HG02763 (cell line): ENCODE results near the gene SAP30.

Experiments
- ATAC-seq: cut with Tn5 transposase; IDR thresholded peaks from one replicate; pipeline ENCODE4 v1.9.1; 2021; ENCODE audit warnings: mild to moderate bottlenecking, moderate library complexity; ENCODE audit not compliant: unreplicated experiment

Gene SAP30

DNA sequence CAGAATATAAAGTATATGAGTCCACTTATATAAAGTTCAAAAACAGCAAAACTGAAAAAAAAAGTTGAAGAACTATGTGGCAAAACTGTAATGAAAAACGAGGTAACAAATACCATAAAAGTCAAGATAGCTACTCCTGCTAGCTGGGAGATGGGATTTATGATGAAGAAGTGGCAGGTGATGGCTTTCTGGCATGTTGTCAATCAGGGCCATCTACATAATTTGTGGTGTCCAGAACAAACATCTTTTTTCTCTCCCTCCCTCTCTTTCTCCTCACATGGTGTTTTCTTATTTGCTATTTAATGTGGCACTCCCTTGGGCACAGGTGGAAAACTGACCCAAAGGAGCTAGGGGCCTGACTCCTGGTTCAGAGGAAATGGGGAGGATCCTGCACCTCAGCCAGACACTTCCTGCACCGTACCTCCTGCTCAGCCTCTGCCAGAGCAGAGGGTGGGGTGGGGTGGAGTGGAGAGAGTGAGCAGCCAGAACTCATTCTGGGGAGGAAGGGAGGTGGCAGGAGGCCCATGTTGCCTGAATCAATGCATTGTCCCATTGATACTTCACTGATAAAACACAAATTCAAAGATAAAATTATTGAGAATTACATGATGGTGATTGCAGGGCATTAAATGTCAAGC is 5.3 kb upstream of the SAP30 start:
- no peak for ATAC-seq

DNA sequence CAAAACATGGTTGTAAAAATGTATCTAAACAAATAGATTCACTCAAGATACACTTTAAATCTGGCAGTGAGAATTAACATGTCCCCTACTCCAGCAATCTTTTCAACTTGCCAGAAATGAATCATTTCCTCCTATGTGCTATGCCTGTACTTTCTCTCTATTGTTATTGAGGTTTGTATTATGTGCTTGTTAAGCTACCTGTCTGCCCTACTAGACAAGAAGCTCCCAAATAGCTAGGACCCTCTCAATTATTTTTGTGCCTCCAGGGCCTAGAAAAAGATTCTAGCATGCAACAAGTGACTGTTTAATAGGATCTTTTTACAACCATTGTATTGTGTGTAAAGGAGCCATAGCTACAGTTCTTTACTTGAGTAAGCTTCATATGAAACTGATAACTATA is 3.5 kb upstream of the SAP30 start:
- ATAC-seq: no peak

DNA sequence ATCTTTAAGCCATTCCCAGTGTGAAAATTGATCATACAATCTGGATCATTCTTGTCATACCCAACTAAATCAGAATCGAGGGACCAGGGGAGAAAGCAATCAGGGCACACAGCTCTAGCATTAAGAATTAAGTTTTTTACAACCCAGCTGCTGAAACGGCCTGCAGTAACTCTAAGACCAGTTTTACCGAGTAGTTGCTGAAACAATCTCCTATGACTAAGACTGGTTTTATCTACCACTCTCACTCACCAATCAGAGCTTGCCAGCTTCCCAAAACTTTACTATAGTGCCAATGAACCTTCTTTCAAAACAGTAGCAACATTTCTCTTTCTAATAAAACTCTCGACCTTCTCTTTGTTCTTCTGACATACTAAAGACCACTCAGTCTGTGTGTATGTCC is 2.8 kb upstream of the SAP30 start:
- ATAC-seq: no peak

- no peak for ATAC-seq
These were observed 651 bp upstream of the SAP30 start for GRCh38 chr4:173370130-173370476.

DNA sequence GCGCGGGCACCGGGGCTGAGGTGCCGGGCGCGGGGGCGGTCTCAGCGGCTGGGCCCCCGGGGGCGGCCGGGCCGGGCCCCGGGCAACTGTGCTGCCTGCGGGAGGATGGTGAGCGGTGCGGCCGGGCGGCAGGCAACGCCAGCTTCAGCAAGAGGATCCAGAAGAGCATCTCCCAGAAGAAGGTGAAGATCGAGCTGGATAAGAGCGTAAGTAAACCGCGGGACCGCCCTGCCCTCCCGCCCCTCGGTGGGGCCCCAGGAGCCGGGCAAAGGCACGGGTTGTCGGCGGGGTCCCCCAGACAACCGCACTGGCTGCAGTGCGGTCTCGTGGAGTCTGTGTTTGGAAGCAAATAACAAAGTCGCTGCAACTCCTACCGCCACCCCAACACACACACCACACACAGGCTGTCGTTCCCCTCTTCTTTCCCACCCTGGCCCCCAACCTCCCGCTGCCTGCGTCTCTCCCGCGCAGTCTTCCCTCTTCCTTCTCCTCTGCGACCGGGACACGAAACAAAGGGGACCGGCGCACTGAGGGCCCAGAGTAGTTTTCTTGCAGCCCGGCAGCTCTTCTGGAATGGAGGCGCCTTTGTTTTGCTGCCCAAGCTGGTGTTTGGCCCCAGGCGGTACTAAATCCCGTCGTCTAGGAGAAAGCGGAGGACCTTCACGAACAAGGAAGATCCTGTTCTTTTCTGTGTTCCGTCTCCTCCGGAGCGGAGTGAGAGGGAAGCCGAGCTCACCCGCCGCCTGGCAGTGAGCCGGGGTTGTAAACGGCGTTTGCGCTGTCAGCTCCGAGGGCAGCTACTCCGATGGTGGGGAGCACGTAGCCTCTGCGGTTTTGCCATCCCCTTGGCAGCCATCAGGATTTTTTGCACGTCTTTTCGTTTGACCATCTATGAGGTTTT is 788 bp downstream of the SAP30 start:
- ATAC-seq: peak; percentile 17

DNA sequence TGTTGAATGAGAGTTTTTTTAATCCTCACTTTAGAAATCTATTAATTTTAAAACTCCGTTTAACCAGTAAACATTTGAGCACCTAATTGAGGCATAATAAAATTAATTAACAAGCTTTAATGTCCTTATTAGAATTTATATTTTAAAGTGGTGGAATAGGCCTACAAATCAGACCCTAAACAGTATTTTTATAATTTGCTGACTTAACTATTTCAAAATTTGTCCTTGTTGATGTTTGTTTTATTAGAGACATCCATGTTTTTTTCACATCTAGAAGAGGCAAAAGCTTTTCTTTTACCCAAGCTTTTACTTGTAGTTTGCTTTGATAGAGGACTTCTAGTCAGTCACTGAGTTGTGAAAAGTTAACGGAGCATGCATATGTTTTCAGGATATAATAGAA is 3.8 kb downstream of the SAP30 start:
- no peak for ATAC-seq

GRCh38 chr4:173379929-173380328 is 9.2 kb downstream of the SAP30 start:
- ATAC-seq: no peak

DNA sequence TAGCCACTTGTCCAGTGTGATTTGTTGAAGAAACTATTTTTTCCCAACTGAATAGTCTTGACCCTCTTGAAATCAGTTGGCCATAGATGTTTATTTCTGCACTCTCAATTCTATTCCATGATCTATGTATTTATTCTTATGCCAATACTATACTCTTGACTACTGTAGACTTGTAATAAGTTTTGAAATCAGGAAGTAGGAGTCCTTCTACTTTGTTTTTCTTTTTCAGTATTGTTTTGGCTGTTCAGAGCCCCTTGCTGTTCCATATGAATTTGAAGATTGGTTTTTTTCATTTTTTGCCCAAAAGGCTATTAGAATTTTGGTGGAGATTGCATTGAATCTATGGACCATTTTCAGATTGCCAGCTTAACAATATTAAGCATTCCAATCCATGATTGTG is 10.2 kb downstream of the SAP30 start:
- ATAC-seq: no peak

DNA sequence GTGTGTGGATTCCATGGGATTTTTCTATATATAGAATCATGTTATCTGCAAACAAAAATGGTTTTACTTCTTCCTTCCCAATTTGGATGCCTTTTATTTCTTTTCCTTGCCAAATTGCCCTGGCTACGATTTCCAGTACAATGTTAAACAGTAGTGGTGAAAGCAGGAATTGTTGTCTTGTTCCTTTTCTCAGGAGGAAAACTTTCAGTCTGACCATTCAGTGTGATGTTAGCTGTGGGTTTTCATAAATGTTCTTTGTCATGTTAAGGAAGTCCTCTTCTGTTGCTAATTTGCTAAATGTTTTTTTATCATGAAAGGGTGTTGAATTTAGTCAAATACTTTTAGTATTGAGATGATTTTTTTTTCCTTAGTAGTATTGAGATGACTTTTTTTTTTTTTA is 10.9 kb downstream of the SAP30 start:
- ATAC-seq: no peak

- no peak for ATAC-seq
These were observed 11.6 kb downstream of the SAP30 start for GRCh38 chr4:173382349-173382748.

DNA sequence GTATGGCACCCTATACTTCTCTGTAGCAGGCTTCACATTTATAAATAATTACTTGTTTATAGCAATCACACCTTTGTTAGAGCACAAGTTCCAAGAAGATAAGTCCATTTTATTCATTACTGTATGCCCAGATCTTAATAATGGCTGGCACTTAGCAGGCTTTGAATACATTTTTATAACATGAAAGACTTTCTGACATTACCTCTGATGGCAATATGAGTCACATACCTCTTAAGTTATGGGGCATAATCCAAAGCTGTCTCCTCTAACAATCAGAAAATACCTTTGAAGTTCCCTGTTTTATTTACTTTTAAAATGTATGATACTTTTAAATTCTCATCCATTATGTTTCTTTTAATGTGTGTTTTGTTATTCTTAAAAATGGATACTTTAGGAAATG is 16.0 kb downstream of the SAP30 start:
- ATAC-seq: no peak

- no peak for ATAC-seq
These were observed 20.9 kb downstream of the SAP30 start for GRCh38 chr4:173391701-173392100.

GRCh38 chr4:173397604-173398003 is 26.9 kb downstream of the SAP30 start:
- no peak for ATAC-seq

DNA sequence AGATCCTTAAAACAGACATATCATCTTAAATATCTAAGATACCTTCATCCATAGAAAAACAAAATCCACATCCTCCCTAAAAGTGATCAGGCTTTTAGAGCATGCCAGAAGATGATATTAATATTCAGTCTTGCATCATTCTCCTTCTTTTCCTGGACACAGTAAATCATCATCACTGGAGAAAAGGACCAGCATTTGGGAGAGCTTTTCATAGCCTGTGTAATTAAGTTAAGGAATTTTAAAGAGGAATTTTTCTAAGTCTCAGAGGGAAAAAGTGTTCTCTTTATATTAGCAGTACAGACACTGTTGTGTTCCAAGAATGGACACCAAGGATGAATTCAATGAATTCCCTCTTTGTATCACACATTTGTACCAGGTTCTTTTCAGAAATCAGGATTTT is 27.5 kb downstream of the SAP30 start:
- no peak for ATAC-seq

DNA sequence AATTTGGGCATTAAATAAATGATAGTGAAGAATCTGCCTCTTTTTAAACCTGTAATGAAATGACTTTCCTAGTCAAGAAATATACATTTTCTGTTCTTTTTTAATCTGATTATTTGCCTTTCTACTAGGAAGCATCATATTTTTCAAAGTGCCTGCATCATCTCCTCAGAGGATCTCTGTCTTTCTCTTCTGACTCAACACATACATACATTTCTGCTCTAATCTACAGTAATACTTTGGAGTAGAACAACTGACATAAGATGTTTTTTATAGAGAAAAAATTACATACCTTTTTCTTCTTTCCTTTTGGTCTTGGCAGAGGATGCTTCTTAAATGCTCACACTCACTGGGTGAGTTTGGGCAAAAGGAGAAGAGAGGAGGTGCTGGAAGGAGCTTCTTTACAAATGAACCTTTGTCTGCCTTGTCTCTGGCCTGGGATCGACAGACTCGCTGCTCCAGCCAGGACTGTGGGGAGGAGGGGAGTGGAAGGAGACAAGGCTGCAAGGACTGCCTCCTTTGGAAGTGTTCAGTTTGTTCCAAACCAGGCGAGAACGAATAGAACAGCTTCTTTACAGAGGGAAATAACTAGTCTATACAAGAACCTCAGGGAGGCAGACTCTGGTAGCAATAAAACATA is 28.1 kb downstream of the SAP30 start, which contains the start of gene SCRG1:
Gene SCRG1, minus strand, starts transcription at position 338 of the 637 bp plus-strand sequence. CDS start 7,702 bp downstream, outside the sequence.
- ATAC-seq: no peak

DNA sequence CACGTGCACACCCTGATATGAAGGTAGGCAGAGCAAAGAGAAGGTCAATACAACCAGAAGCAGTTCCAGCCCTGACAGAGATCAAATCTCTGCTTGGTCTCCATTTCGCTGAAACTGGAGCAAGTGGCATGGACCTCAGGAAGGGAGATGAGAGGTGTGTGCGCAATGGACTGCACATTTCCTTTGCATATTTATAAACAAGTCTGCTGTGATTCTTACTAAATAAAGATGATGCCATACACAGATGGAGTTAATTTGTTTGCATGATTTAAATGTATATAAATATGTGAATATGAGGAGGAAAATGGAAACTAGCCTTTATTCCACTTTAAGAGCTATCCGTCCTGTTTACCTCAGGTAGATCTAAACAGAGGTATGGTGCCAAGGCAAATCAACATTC is 30.3 kb downstream of the SAP30 start:
- no peak for ATAC-seq

- no peak for ATAC-seq
These were observed 32.3 kb downstream of the SAP30 start for GRCh38 chr4:173403051-173403450.

GRCh38 chr4:173404296-173404865 is 33.6 kb downstream of the SAP30 start:
- no peak for ATAC-seq

- ATAC-seq: peak; percentile 50
These were observed 35.3 kb downstream of the SAP30 start for GRCh38 chr4:173405840-173406606.

GRCh38 chr4:173410079-173410478 is 39.3 kb downstream of the SAP30 start:
- ATAC-seq: no peak
